Fibroblast of lung (primary cell): ENCODE measurements around the gene RUNX1. TPM values are rescaled to one million over a fixed set of nuclear protein-coding genes. Genes with fewer than 3 reads are reported as not detected.

Source experiments
- DNase-seq, 2 donors: peaks; one replicate each; pipeline versions ENCODE4 v3.0.0 to v3.0.0-alpha.2; 2010; ENCODE audit warnings: low read depth in 2 of 2
- H2AFZ ChIP-seq: 2 replicates; pipeline ENCODE4 v1.5.1; 2012; ENCODE audit warnings: low read length, control low read depth, inconsistent platforms
- H3K27ac ChIP-seq: 2 replicates; pipeline ENCODE4 v1.5.1; 2011; ENCODE audit warnings: low read length, control low read depth; ENCODE audit not compliant: insufficient read depth
- H3K27me3 ChIP-seq: 2 replicates; pipeline ENCODE4 v1.5.1; 2011; ENCODE audit warnings: mild to moderate bottlenecking, low read length; ENCODE audit not compliant: control insufficient read depth, insufficient read depth
- H3K36me3 ChIP-seq: 2 replicates; pipeline ENCODE4 v1.5.1; 2011; ENCODE audit warnings: low read length; ENCODE audit not compliant: control insufficient read depth, insufficient read depth
- H3K4me1 ChIP-seq: 2 replicates; pipeline ENCODE4 v1.5.1; 2011; ENCODE audit warnings: low read length; ENCODE audit not compliant: control insufficient read depth, insufficient read depth; ENCODE audit errors: extremely low read depth
- H3K4me2 ChIP-seq: 2 replicates; pipeline ENCODE4 v1.5.1; 2011; ENCODE audit warnings: low read length, control low read depth; ENCODE audit not compliant: insufficient read depth; ENCODE audit errors: extremely low read depth
- H3K4me3 ChIP-seq, 4 experiments: fragments of 200-600 bp in 1 of 4; sonication (generic) in 1 of 4; replicated peaks in 1 of 4; 2 replicates each; pipeline ENCODE4 v1.5.1; 2011 to 2016; ENCODE audit warnings: low read length in 4 of 4, low read depth in 3 of 4, mild to moderate bottlenecking in 3 of 4, control low read depth in 2 of 4, inconsistent platforms in 1 of 4, mixed read lengths in 1 of 4; ENCODE audit not compliant: insufficient read depth in 1 of 4; ENCODE audit errors: control extremely low read depth in 1 of 4
- H3K79me2 ChIP-seq: 2 replicates; pipeline ENCODE4 v1.5.1; 2012; ENCODE audit warnings: mild to moderate bottlenecking, low read length, inconsistent platforms; ENCODE audit not compliant: control insufficient read depth, insufficient read depth
- H3K9ac ChIP-seq: 2 replicates; pipeline ENCODE4 v1.5.1; 2011; ENCODE audit warnings: mild to moderate bottlenecking, low read length, control low read depth; ENCODE audit not compliant: insufficient read depth
- H3K9me3 ChIP-seq: 2 replicates; pipeline ENCODE4 v1.5.1; 2012; ENCODE audit warnings: low read depth, low read length; ENCODE audit not compliant: control insufficient read depth, insufficient read depth
- H4K20me1 ChIP-seq: 2 replicates; pipeline ENCODE4 v1.5.1; 2011; ENCODE audit warnings: low read length; ENCODE audit not compliant: control insufficient read depth, insufficient read depth; ENCODE audit errors: extremely low read depth
- EZH2 ChIP-seq: IDR thresholded peaks from 2 replicates; pipeline ENCODE4 v1.5.1; 2012; ENCODE audit warnings: low read length, control low read depth, mild to moderate bottlenecking; ENCODE audit errors: missing control alignments
- polyA plus RNA-seq, 2 donors: library from polyadenylated mRNA; depleted of rRNA in 1 of 2; stranded (reverse) in 1 of 2; unstranded in 1 of 2; fragments of >200 nt; gene quantifications; 2 replicates each; pipeline ENCODE4 v1.2.1, GENCODE V29; 2011 to 2012; ENCODE audit warnings: missing spikeins in 1 of 2
- total RNA-seq: library from RNA; depleted of rRNA; stranded (reverse); fragments of >200 nt; gene quantifications from 2 replicates; pipeline ENCODE4 v1.2.1, GENCODE V29; 2014
- TF ChIP-seq, protein P1 (sequence below), 2 donors: IDR thresholded peaks in 1 of 2; conservative IDR thresholded peaks in 1 of 2; 1 replicate in 1 of 2; 2 replicates in 1 of 2; pipeline ENCODE4 v1.5.1; 2011 to 2012; ENCODE audit warnings: low read length in 2 of 2, control low read depth in 1 of 2, inconsistent platforms in 1 of 2, low read depth in 1 of 2, mild to moderate bottlenecking in 1 of 2

The RUNX1 gene
- total and polyA plus RNA-seq, 2 donors (not counting 1 experiment from before 2014, with no cell fraction given): 23.1 to 41.6 TPM

DNA sequence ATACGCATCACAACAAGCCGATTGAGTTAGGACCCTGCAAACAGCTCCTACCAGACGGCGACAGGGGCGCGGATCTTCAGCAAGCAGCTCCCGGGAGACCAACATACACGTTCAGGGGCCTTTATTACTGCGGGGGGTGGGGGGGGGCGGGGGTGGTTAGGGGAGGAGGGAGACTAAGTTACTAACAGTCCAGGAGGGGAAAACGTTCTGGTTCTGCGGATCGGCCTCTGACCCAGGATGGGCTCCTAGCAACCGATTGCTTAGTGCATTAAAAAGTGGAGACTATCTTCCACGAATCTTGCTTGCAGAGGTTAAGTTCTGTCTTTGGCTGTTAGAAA lies 162.0 kb downstream of the RUNX1 start:
- H3K36me3 ChIP-seq: no peaks in the 10 kb centered on the region
- H3K4me3 ChIP-seq: peak overlapping the region; percentile 51 to 100 (median 70)
- peaks cover 4% of the 10 kb centered on the region for H3K4me1 ChIP-seq
- H3K9me3 ChIP-seq: no peaks in the 10 kb centered on the region
- H3K27me3 ChIP-seq: no peaks in the 10 kb centered on the region
- no peak overlapping the region for H2AFZ ChIP-seq
- peak overlapping the region; percentile 82 for H3K4me2 ChIP-seq
- H3K79me2 ChIP-seq: peaks cover 65% of the 10 kb centered on the region
- H3K27ac ChIP-seq: peak overlapping the region; percentile 92
- H3K9ac ChIP-seq: peak overlapping the region; percentile 99
- peak in 1 of 2 donors; percentile 45 for DNase-seq
- TF ChIP-seq EZH2: no peak
- TF ChIP-seq, protein P1, sequence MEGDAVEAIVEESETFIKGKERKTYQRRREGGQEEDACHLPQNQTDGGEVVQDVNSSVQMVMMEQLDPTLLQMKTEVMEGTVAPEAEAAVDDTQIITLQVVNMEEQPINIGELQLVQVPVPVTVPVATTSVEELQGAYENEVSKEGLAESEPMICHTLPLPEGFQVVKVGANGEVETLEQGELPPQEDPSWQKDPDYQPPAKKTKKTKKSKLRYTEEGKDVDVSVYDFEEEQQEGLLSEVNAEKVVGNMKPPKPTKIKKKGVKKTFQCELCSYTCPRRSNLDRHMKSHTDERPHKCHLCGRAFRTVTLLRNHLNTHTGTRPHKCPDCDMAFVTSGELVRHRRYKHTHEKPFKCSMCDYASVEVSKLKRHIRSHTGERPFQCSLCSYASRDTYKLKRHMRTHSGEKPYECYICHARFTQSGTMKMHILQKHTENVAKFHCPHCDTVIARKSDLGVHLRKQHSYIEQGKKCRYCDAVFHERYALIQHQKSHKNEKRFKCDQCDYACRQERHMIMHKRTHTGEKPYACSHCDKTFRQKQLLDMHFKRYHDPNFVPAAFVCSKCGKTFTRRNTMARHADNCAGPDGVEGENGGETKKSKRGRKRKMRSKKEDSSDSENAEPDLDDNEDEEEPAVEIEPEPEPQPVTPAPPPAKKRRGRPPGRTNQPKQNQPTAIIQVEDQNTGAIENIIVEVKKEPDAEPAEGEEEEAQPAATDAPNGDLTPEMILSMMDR (conservative IDR thresholded peaks at IDR 0.05 in 1 of 2, IDR thresholded peaks at IDR 0.05 in 1 of 2; ENCODE audit: low read depth in 1 of 2, low read length in 2 of 2): no peak
- no peaks in the 10 kb centered on the region for H4K20me1 ChIP-seq

DNA sequence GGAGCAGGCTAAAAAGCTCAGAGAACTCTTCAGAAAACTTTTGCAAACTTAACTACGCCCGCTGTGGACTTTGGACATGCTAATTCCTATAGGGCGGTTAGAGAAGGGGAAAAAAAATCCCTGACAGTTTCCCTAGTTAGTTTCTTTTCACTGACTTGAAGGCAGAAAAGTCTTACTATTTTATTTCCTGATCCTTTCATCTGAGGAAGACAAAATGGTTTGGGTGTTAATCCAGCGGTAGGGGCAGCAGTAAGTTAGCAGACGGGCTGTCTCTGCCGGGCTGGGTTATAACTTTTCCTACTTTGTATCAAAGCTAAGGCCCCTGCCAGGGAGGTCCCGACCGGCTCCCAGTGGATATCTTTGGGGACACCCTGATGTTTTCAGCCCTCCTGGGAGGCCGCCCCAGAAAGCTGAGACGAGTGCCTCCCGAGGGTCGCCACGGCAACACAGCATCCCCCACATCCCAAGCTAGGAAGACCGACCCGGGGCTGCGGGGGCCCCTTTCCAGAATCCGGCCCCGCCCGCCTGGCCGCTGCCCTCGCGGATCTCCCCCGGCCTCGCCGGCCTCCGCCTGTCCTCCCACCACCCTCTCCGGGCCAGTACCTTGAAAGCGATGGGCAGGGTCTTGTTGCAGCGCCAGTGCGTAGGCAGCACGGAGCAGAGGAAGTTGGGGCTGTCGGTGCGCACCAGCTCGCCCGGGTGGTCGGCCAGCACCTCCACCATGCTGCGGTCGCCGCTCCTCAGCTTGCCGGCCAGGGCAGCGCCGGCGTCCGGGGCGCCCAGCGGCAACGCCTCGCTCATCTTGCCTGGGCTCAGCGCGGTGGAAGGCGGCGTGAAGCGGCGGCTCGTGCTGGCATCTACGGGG lies 162.6 kb downstream of the RUNX1 start:
- H3K4me2 ChIP-seq: no peak overlapping the region
- TF ChIP-seq EZH2: no peak
- TF ChIP-seq, protein P1 (conservative IDR thresholded peaks at IDR 0.05 in 1 of 2, IDR thresholded peaks at IDR 0.05 in 1 of 2; ENCODE audit: low read depth in 1 of 2, low read length in 2 of 2): no peak
- H3K36me3 ChIP-seq: no peaks in the 10 kb centered on the region
- H3K4me1 ChIP-seq: peaks cover 2% of the 10 kb centered on the region
- peak overlapping the region; percentile 51 to 100 (median 70) for H3K4me3 ChIP-seq
- peaks cover 66% of the 10 kb centered on the region for H3K79me2 ChIP-seq
- H3K9ac ChIP-seq: peak overlapping the region; percentile 99
- H3K27ac ChIP-seq: peak overlapping the region; percentile 92
- DNase-seq: peak in 1 of 2 donors; percentile 36
- H2AFZ ChIP-seq: no peak overlapping the region
- H3K9me3 ChIP-seq: no peaks in the 10 kb centered on the region
- H4K20me1 ChIP-seq: no peaks in the 10 kb centered on the region
- no peaks in the 10 kb centered on the region for H3K27me3 ChIP-seq

- peak overlapping the region; percentile 89 for H3K4me2 ChIP-seq
- H3K9me3 ChIP-seq: no peaks in the 10 kb centered on the region
- no peaks in the 10 kb centered on the region for H3K36me3 ChIP-seq
- no peaks in the 10 kb centered on the region for H4K20me1 ChIP-seq
- no peak overlapping the region for H2AFZ ChIP-seq
- H3K4me1 ChIP-seq: peaks cover 6% of the 10 kb centered on the region
- peaks cover 73% of the 10 kb centered on the region for H3K79me2 ChIP-seq
- H3K4me3 ChIP-seq: peak overlapping the region; percentile 51 to 100 (median 70)
- peak overlapping the region; percentile 99 for H3K9ac ChIP-seq
- H3K27me3 ChIP-seq: no peaks in the 10 kb centered on the region
- peak in 1 of 2 donors; percentile 46 for DNase-seq
- H3K27ac ChIP-seq: peak overlapping the region; percentile 92
- TF ChIP-seq EZH2: no peak
- TF ChIP-seq, protein P1 (conservative IDR thresholded peaks at IDR 0.05 in 1 of 2, IDR thresholded peaks at IDR 0.05 in 1 of 2; ENCODE audit: low read depth in 1 of 2, low read length in 2 of 2): no peak
Observed at GRCh38 chr21:34885626-34886239, 163.4 kb downstream of the RUNX1 start.
